Islet precursor cell (in vitro differentiated cells): Measurements from ENCODE around the gene AMMECR1L.
"Not testable (repeated sequence)": the region's sequence is repeated elsewhere in the genome, so short reads cannot be mapped to it uniquely, and the experiment has no call there.

Source experiments
- DNase-seq: peaks from one replicate; pipeline ENCODE4 v3.0.0-alpha.2; 2018

The AMMECR1L gene

GRCh38 chr2:127885780-127886592, at the start of gene AMMECR1L:
Gene AMMECR1L (minus strand): TSS chr2:127885956. CDS start chr2:127874234, 11,722 bp downstream.
- DNase-seq, result peak; percentile 78

GRCh38 chr2:127935337-127935736, 49.6 kb upstream of the AMMECR1L start:
- no peak for DNase-seq

- no peak for DNase-seq
Observed at GRCh38 chr2:127932199-127932876, 46.6 kb upstream of the AMMECR1L start.

GRCh38 chr2:127929449-127929848, 43.7 kb upstream of the AMMECR1L start:
- no peak for DNase-seq

GRCh38 chr2:127927384-127927783, 41.6 kb upstream of the AMMECR1L start:
- no peak for DNase-seq

GRCh38 chr2:127917916-127918315, 32.2 kb upstream of the AMMECR1L start:
- no peak for DNase-seq

- DNase-seq, result no peak
Observed at GRCh38 chr2:127913808-127914457, 28.2 kb upstream of the AMMECR1L start.

- no peak for DNase-seq
Observed at GRCh38 chr2:127911737-127912136, 26.0 kb upstream of the AMMECR1L start.

- no peak for DNase-seq
Observed at GRCh38 chr2:127910415-127910814, 24.7 kb upstream of the AMMECR1L start.

- DNase-seq, result no peak
Observed at GRCh38 chr2:127909019-127909418, 23.3 kb upstream of the AMMECR1L start.

GRCh38 chr2:127907733-127908400, 22.1 kb upstream of the AMMECR1L start:
- not testable (repeated sequence) for DNase-seq

- DNase-seq, result no peak
Observed at GRCh38 chr2:127906206-127906926, 20.6 kb upstream of the AMMECR1L start.

GRCh38 chr2:127901339-127902056, 15.7 kb upstream of the AMMECR1L start:
- DNase-seq, result no peak

- DNase-seq, result no peak
Observed at GRCh38 chr2:127897531-127898211, 11.9 kb upstream of the AMMECR1L start.

GRCh38 chr2:127893494-127893893, 7.7 kb upstream of the AMMECR1L start:
- no peak for DNase-seq

GRCh38 chr2:127893033-127893432, 7.3 kb upstream of the AMMECR1L start:
- no peak for DNase-seq

GRCh38 chr2:127891811-127892210, 6.1 kb upstream of the AMMECR1L start:
- DNase-seq, result no peak

- DNase-seq, result not testable (repeated sequence)
Observed at GRCh38 chr2:127890756-127891155, 5.0 kb upstream of the AMMECR1L start.

GRCh38 chr2:127888772-127889171, 3.0 kb upstream of the AMMECR1L start:
- DNase-seq, result no peak

- no peak for DNase-seq
Observed at GRCh38 chr2:127887776-127888130, 2.0 kb upstream of the AMMECR1L start.

GRCh38 chr2:127887082-127887775, 1.5 kb upstream of the AMMECR1L start:
- DNase-seq, result no peak
